Activated CD4-positive, alpha-beta T cell treated with anti-CD3 and anti-CD28 coated beads for 1 hour (primary cell): ENCODE data around the gene CPA3.

Experiments
- DNase-seq: peaks from one replicate; pipeline ENCODE4 v3.0.0-alpha.2; 2020

The CPA3 gene

GRCh38 chr3:148923592-148923991, 58.5 kb downstream of the CPA3 start:
- no peak for DNase-seq

DNA sequence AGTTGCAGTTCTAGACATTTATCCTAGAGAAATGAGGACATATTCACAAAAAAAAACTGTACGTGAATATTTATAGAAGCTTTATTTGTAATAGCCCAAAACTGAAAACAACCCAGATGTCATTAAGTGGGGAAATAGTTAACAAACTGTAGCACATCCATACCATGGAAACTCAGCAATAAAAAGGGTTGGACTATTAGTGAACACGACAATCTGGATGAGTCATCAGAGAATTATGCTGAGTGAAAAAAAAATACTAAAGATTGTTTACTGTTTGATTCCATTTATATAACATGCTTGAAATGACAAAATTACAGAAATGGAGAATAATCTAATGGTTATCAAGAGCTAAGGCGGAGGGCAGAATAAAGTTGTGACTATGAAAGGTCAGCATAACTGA, 59.5 kb downstream of the CPA3 start:
- no peak for DNase-seq

DNA sequence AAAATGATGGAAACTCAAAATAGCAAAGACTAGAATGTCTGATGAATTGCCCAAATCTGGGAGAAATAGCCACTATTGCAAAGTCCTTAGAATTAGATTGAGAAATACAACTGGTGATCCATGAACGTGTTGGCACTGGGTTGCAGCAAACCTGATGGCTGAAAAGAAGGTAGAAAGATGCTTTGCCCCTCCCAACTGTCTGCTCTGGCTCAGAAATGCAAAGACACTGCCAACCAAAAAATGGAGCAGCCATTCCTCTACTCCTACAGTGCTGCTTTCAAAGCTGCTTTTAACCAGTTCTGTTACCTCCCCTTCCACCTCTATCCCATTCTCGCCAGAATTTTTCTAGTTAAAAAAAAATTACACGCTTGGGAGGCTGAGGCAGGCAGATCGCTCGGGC, 60.7 kb downstream of the CPA3 start:
- DNase-seq, result no peak

DNA sequence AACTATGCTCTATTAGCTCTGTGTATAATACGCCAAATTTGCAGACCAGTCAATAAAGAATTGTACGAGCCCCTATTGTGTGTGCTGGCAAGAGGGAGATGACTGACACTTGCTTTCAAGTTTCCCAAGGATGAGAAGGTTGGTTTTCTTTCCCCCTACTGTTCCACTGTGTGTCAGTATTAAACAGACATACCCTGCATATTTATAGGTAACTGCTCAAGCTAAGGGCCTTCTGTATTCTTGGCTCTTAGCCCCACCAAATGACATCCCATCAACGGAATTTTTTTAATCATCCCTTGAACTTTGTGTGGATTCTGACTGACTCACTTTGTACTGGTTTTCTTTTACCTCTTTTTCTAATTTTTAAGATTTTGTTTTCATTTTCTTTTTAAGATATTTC, 65.7 kb downstream of the CPA3 start:
- no peak for DNase-seq

GRCh38 chr3:148931574-148931973, 66.5 kb downstream of the CPA3 start:
- no peak for DNase-seq

DNA sequence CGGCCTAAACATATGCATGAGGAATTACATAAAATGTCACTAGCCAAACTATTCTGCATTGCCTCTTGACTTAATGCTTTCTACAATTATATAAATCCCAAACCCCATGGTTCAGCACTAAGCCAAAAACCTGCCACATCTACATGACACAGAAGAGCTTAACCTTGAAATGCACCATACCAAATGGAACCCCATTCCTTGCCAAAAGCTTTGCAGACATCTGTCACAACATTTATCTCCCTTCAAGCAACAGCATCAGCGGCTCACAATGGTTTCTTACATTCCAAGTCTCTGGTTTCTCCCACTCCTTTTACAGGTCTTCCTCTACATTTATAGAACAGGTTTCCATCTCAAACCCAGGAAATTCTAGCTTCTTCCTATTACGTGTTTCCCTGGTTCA, 67.9 kb downstream of the CPA3 start:
- no peak for DNase-seq

GRCh38 chr3:148937467-148938255, 72.6 kb downstream of the CPA3 start:
- no peak for DNase-seq

DNA sequence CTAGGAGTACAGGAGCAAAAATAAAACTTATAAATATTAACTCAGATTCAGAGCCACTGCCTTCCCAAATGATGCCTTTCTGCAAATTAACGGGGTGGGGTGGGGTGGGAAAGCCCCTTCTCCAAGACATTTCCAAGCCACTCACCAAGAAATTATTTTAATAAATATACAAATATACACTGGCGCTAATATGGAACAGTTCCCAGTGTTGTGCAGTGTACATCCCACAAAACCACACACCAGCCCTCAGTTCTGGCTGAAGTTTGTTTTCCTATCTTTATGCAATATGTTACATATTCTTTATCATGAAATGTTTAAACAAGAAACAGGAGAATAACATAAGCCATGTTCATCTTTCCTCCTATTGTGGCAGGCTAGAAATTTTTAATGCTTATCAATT, 73.2 kb downstream of the CPA3 start:
- DNase-seq, result no peak

DNA sequence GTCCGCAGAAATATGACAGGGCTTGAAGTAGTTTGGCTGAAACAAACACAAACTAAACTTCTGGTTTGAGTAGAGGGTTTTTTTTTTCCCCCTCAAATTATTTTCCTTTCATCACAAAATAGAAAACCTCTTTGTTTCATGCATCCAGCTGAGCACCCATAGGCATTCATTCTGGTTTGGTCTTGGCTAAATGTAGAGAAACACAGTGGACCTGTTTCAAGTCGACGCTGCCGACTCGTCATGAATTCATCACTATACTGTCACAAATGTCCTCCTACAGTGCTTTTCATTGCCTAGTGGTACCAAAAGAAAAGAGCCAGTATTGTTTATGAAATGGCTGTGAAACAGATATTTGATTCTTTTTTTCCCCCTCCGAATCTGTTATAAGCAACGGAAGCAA, 73.8 kb downstream of the CPA3 start:
- DNase-seq, result no peak

DNA sequence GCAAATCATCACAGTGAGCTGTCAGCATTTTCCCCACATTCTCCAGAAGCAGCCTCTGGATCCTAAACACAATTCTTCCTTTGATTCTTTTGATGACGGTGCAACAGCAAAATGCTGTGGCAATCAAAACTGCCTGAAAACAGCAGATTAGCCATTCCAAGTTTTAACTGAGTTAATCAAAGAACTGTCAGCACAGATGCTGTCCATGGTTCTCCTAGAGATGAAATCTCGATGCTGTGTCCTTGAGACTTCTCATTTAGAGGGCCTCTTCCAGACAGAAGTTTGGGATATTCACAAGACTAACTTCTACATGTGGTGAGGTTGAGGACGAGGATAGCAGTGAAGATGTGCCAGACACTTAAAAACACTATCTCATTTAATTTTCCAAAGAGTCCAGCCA, 75.9 kb downstream of the CPA3 start:
- DNase-seq, result no peak

DNA sequence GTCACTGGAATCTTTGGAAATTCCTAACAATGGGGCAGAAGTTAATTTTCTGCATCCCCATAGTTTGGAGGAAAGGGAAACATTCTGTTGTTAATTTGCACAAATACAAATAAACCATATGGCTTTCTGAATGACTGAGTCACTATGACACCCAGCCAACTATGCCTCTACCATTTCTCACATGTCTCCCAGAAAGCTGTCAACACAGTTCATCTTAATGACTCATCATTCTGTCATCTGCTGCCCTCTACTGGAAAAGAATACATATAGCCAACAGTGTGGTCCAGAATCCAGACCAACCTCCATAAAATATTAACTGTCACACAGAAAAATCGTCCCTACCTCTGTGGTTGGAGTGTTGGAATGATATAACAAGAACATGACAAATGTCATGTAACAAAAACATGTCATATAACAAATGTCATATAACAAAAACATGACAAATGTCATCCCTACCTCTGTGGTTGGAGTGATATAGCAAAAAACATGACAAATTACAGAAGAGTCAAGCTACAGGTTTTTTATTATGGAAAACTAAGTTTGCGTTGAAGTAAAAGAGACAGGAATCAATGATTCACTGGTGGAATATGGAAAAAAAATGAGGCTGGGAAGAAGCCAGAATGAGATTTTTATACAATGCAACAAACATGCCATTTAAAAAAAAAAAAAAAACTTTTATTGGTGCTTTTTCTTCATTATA, 78.6 kb downstream of the CPA3 start:
- no peak for DNase-seq

- DNase-seq, result no peak
Observed at GRCh38 chr3:148945116-148945515, 80.0 kb downstream of the CPA3 start.
